Ovary (tissue), 3 donors: ENCODE results near the gene CERS6.

Experiments used
- CTCF ChIP-seq, 3 donors: fragments of 450-650 bp in 2 of 3; fragments of 200-600 bp in 1 of 3; IDR thresholded peaks; one replicate each; pipeline versions ENCODE4 v1.5.1 to v1.8.0; 2016 to 2022; ENCODE audit warnings: antibody characterized with exemption in 3 of 3, mild to moderate bottlenecking in 1 of 3
- EP300 ChIP-seq: sonication (generic); formaldehyde crosslinking; IDR thresholded peaks from one replicate; pipeline ENCODE4 v1.6.1; 2017; ENCODE audit warnings: antibody characterized with exemption
- donor health status: DM: no; HTN: no; CAD: no.

DNA sequence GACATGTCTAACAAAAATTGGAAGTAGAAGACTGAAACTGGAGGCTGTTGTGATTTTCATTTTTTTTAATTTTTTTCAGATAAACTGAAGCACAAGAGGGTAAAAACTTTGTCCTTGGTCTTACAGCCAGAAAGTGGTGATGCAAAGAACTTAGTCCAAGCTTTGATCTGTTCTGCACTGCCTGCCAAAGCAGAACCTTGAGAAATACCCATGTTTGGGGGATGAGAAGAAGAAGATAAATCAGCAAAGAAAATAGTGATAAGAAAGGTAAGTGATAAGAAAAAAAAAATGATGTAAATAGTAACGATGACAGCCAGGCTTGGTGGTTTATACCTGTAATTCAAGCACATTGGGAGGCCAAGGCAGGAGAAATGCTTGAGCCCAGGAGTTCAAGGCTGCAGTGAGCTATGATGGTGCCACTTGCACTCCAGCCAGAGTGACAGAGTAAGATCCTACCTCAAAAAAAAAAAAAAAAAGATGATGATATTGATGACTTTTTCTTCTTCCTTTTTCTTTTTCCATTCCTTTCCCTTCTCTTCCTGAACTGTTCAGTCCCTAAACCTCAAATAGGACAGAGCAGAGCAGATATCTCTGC is 331.8 kb downstream of the CERS6 start:
- TF ChIP-seq CTCF (IDR thresholded peaks at IDR 0.05): no peak
- no peak for TF ChIP-seq EP300
